Activated gamma-delta T cell (primary cell): ENCODE measurements around the gene ZNF575.
"Not testable (repeated sequence)": the region's sequence is repeated elsewhere in the genome, so short reads cannot be mapped to it uniquely, and the experiment has no call there.

Experiments used
- DNase-seq: peaks from one replicate; lab custom pipeline; 2025; lab: John Stamatoyannopoulos, UW

The ZNF575 gene

GRCh38 chr19:43544077-43544476 is 11.1 kb downstream of the ZNF575 start:
- no peak for DNase-seq

GRCh38 chr19:43545276-43545675 is 12.3 kb downstream of the ZNF575 start:
- DNase-seq = no peak

- DNase-seq = no peak
Measured at GRCh38 chr19:43545981-43546380, 13.0 kb downstream of the ZNF575 start.

GRCh38 chr19:43546581-43546980 is 13.6 kb downstream of the ZNF575 start:
- no peak for DNase-seq

GRCh38 chr19:43547926-43548325 is 14.9 kb downstream of the ZNF575 start:
- DNase-seq = not testable (repeated sequence)

GRCh38 chr19:43548706-43549105 is 15.7 kb downstream of the ZNF575 start:
- no peak for DNase-seq

- DNase-seq = no peak
Measured at GRCh38 chr19:43551399-43552197, 18.6 kb downstream of the ZNF575 start.

- DNase-seq = no peak
Measured at GRCh38 chr19:43552198-43552450, 19.1 kb downstream of the ZNF575 start.

- no peak for DNase-seq
Measured at GRCh38 chr19:43552616-43553015, 19.6 kb downstream of the ZNF575 start.

- DNase-seq = no peak
Measured at GRCh38 chr19:43553656-43554055, 20.7 kb downstream of the ZNF575 start.

GRCh38 chr19:43554317-43554895 is 21.4 kb downstream of the ZNF575 start:
- no peak for DNase-seq

GRCh38 chr19:43555185-43555770 is 22.3 kb downstream of the ZNF575 start:
- no peak for DNase-seq

GRCh38 chr19:43560687-43561086 is 27.7 kb downstream of the ZNF575 start:
- DNase-seq = no peak

- DNase-seq = no peak
Measured at GRCh38 chr19:43561139-43561970, 28.4 kb downstream of the ZNF575 start.

GRCh38 chr19:43562226-43562697 is 29.3 kb downstream of the ZNF575 start:
- DNase-seq = no peak

- DNase-seq = peak; percentile 65
Measured at GRCh38 chr19:43562698-43563241, 29.8 kb downstream of the ZNF575 start.

- no peak for DNase-seq
Measured at GRCh38 chr19:43563816-43564457, 30.9 kb downstream of the ZNF575 start.

- no peak for DNase-seq
Measured at GRCh38 chr19:43564800-43565199, 31.8 kb downstream of the ZNF575 start.

- DNase-seq = no peak
Measured at GRCh38 chr19:43569657-43570056, 36.7 kb downstream of the ZNF575 start.

GRCh38 chr19:43570174-43570791 is 37.3 kb downstream of the ZNF575 start:
- no peak for DNase-seq

- DNase-seq = no peak
Measured at GRCh38 chr19:43572171-43572588, 39.2 kb downstream of the ZNF575 start.
